GM19035 (cell line): Measurements from ENCODE around the gene CDH4.

Experiments used
- ATAC-seq: cut with Tn5 transposase; IDR thresholded peaks from one replicate; pipeline ENCODE4 v1.9.1; 2021; ENCODE audit not compliant: unreplicated experiment

CDH4 gene

DNA sequence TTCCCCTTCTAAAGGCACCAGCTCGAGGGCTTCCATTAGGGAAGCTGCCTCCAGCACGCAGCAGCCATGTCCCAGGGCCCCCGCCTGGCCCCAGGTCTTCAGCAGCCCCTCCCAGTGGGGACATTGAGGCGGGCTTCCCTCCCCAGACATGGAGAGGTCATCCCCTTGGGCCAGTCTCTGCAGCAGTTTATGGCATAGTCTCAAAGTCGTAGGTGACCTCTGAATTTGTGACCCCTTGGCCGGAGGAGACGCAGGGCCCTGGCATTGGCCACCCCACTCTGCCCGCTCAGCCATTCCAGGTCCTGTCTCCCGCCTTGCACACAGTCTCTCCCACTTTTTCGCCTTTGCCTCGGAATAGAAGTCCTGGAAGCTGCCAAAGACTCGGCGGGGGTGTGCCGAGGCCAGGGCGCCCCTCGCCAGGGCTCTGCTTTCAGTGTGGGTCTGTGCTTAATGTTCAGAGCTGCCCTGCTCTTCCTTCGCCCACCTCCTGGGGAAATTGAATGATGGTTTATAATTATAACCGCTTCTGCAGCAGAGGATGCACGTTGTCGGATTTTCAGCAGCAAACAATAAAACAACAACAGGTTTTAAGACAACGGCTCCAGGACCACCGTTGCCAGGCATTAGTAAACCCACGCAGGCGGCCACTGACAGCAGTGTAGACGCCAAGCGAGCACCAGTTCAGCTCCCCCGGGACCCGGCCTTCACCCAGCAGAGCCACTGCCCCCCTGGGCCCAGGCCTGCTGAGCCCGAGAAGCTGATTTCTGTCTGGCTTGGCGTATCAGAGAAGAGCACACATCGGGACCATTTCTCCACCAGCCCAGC lies 626.6 kb downstream of the CDH4 start:
- no peak for ATAC-seq

DNA sequence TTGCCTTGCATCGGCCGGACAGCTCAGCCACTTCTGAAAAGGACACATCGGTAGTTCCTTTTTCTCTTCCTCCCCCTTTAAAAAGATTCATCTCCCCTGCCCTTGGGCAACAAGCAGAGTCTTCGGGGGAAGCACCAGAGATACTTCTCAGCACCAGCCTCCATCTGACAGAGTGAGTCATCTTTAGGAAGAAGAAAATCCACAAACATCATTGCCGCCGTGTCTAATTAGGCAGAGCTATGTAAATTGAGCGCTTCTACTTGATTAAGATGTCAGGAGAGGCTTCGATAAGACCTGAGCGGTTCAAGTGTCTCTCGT lies 627.2 kb downstream of the CDH4 start:
- ATAC-seq: no peak

GRCh38 chr20:61879694-61880093 lies 627.6 kb downstream of the CDH4 start:
- ATAC-seq: no peak

DNA sequence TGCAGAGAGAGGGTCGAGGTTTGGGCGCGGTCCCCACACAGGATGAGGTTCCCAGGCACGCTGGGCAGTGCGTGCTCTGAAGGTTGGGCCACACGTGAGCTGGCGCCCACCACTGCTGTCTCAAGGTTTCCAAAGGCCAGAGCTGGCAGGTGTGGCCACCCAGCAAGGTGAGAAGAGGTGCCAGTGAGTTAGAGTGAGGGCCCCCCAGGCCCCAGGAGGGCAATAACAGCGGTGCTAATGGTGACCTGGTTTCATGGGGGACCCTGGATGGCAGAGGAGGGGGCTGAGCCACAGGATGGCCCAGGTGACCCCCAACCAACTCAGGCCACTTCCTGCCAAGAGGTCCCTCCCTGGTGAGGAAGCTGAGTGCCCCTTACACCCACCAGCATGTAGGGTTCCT lies 628.6 kb downstream of the CDH4 start:
- no peak for ATAC-seq

DNA sequence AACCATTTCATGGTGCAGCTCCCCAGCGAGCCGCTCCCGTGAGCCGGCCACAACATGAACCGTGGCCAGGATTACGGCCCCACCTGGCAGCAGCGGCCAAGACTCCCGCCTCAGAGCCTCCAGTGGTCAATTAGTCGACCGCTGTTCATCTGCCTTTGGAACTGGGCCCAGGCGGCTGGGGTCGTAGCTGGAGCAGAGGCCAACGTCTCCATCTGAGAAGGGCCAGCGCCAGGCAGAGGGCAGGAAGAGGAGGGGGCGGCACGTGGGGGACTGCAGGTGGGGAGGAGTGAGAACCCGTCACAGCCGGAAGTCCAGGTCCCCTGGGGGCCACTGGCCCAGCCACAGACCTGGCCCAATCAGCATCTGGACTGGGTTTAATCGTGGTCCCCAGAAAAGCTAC lies 629.4 kb downstream of the CDH4 start:
- no peak for ATAC-seq

GRCh38 chr20:61881861-61882260 lies 629.8 kb downstream of the CDH4 start:
- ATAC-seq: no peak

GRCh38 chr20:61882716-61883615 lies 630.9 kb downstream of the CDH4 start:
- no peak for ATAC-seq

DNA sequence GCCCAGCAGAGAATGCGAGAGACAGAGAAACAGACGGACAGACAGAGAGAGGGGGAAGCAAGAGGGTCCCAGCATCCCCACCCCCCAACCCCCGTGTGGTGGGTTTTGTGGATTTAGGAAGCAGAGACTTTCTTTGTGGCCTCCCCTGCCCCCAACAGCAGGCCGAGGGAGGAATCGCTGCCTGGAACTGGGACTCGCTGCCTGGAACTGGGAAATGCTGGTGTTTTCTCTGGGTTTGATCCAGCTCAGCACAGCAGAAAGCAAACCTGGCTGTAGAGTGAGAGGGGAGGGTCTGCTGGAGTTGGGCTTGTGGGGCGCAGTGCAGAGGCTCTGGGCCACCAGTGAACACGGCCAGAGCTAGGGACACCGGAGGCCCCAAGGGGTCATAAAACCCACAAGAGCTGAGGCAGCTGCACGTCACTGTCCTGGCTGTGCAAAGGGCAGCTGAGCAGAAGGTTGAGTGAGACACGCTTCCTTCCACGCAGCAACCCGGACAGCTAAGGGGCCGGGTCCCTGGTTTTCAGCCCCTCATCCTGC lies 631.9 kb downstream of the CDH4 start:
- no peak for ATAC-seq

GRCh38 chr20:61884571-61885389 lies 632.7 kb downstream of the CDH4 start:
- no peak for ATAC-seq

- ATAC-seq: no peak
These were observed 634.0 kb downstream of the CDH4 start for GRCh38 chr20:61885759-61886715.

DNA sequence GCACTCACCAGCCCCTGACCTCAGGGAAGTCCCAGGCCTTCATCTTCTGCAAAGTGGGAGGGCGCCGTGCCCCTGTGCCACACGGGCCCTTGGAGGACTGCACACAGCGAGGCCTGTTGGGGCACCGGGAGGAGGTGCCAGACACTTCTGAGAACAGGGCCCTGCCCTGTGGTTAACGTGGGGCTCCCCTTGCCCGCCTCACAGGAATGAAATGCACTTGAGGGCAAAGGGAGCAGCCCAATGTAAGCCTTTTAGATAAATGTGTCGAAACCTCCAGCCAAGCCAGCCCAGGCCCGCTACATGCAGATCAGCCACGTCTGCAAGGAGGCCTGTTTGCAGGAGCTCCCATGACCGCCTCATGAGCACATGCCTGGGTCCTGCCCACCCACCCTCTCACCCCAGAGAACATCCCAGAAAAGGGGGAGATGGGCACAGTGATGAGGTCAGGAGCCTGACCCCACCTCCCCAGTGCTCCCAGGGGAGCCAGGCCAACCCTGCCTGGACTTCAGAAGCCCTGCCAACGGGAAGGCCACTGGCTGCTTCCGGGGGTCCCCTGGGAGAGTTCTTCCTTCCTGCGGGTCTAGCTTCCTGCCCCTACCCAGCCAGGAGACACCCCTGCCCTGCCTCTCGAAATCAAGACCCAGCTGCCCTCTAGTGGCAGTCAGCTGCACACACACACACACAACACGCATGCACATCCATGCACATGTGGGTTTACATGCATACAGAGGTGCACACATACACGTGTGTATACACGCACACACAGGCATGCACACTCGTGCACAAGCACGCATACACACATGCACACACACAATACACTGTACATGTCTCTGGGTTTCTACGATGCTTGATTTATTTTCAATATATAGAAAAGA lies 634.9 kb downstream of the CDH4 start:
- no peak for ATAC-seq

GRCh38 chr20:61887596-61888093 lies 635.6 kb downstream of the CDH4 start:
- ATAC-seq: no peak

DNA sequence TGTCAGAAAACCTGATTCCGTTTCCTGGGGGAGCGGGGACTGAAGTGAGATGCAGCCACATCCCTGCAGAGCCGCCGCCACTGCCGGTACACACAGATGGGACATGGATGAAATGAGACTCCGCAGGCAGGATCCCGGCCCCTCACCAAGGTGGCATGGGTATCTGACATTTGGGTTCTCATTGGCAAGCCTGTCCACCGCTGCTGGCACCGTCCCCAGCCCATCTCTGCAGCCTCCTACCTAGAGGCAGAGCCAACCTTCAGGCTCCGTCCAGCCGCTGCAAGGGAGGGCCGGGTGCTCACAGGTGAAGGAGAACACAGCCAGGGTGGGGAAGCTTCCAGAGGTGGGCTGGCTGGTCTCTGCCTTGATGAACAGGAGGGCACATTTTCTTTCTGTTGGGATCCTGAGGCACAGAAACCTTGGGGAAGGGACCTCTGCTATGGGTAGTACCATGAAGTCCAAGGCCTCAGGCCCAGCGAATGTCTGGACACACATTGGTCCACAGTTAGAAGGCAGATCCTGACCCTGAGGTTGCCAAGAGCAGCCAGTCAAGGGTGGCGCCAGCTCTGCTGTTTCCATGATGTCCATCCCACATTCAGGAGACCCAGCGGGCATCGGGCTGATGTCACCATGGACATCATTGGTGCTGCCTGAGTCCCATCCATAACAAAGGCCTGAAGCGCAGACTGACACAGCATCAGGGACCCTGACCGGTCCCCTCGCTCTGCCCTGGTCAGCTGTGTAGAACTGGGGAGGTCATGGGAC lies 636.2 kb downstream of the CDH4 start:
- ATAC-seq: no peak

DNA sequence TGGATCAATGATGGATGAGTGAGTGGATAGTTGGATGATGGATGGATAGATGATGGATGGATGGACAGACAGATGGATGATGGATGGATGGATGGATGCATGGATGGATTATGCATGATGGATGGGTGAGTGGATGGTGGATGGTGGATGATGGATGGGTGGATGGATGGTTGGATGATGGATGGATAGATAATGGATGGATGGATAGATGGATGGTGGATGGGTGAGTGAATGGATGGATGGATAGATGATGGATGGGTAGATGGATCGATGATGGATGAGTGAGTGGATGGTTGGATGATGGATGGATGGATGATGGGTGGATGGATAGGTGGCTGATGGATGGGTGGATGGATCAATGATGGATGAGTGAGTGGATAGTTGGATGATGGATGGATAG lies 637.6 kb downstream of the CDH4 start:
- ATAC-seq: no peak

DNA sequence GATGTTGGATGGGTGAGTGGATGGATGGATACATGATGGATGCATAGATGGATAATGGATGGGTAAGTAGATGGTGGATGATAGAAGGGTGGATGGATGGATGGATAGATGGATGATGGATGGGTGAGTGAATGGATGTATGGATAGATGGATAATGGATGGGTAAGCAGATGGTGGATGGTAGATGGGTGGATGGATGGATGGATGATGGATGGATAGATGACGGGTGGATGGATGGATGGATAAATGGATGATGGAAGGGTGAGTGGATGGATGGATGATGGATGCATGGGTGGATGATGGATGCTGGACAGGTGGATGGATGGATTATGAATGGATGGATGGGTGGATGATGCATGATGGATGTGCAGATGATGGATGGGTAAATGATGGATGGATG lies 638.1 kb downstream of the CDH4 start:
- ATAC-seq: no peak

DNA sequence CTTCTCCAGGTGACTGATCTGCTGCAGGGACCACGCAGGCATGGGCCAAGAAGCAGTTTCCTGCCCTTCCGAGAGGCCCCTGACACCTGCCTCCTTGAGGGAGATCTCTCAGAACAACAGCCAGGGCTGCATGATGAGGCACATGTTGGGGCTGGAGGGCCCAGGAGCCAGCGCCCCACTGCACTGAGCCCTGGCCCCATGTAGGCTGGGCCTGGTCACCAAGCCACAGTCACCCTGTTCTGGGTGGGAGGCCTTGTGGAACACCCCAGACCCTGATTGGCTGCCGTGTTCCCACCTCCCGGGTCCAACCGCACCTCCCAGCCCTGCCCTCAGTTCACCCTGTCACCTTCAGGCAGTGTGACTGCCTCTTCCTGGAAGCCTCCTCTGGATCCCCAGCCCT lies 639.4 kb downstream of the CDH4 start:
- ATAC-seq: no peak

DNA sequence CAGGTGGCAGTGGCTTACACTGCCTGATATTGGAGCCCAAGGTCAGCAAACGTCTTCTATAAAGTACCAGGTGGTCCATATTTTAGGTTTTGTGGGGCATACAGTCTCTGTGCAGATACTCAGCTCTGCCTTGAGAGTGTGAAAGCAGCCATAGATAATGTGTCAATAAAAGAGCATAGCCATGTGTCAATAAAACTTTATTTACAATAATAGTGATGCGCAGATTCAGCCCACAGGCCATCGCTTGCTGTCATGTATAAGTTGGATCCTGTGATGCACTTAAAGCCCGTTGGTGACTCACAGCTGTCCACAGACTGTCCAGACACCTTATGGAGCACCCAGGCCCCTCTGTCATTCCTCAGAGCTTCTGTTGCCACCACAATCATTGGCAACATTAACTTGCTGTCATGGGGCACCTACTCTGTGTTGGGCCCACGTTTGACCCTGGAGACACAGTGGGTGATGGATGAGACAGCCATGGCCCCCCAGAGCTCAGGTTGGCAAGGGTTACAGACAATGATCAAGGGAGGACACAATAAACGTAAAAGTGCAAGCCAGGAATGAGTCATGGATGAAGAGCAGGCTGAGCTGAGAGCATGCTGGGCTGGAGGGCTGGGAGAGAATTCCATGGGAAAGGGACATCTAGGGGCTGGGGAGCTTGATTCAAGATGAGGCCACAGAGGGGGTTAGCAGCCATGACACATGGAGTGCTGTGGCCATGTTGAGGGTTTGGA lies 640.0 kb downstream of the CDH4 start:
- no peak for ATAC-seq
